ENCODE data around the gene ABLIM3.

The ABLIM3 gene

DNA sequence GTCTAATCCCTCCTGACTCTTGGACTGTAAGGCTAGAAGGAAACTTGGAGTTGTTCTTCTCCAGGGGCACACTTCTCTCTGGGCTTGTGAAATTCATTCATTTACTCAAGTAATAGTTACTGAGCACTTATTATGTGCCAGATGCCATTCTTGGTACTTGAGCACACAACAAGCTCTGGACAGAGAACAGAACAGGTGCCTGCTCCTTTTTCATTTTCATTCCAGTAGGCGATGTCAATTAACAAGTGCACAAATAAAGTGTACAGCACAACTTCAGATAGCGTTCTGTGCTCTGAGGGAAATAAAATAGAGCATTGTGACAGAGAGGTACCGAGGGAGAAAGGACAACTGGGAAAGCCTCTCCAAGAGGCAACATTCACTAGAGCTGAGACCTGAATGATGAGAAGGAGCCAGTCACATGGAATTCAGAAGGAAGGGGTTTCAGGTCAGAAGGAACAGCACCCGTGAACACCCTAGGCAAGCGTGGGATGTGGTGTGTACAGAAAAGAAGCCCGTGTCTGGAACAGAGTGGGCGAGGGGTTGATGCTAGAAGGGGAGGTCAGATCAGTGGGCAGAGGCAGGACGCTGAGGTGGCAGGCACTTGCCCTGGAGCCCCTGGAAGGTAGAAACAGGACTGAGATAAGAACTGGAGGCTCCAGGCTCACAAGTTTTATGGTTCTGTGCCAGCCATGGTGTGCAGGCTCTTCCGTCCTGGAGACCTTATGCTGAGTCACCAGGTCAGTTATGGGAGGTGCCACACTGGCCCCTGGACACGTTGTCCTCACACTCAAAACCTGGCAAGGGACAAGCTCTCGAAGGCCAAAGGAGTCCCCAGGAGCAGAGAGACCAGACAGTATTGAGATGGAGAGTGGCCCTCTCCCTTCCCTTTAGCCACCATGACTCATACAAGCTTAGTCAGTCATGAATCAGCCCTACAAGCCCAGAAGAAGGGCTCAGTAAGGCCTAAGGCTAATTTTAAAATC, 7.2 kb upstream of the ABLIM3 start:
- DNase-seq = peak in 1 of 2 experiments; percentile 56

DNA sequence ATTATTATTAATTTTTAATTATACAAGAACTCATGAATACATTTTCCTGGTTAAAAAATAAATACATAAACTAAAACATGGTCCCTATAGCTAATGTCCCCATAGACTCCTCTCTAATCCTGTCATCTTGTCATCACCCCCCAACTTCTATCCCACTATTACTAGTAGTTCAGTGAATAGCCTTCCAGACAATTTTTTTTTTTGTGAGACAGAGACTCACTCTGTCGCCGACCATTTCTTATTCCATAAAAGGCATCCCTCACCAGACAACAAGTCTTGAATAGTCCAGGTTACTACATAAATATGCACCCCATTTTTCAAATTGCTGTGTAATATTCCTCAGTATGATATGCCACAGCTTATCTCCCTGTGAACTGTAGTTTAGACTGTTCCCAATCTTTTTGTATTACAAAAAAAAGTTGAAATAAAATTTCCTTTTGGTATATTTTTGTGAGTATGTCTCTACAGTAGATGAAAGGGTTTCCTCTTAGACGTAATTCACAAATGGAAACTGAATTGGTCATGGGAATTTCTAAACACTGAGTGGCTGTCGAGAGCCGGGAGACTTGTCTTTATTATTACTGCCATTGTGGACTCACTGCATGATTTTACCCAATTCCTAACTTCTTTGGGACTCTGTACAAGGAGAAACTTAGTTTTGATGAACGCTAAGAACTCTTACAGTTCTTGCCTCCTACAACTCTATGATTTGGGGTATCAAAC, 6.4 kb upstream of the ABLIM3 start:
- DNase-seq = no peak

DNA sequence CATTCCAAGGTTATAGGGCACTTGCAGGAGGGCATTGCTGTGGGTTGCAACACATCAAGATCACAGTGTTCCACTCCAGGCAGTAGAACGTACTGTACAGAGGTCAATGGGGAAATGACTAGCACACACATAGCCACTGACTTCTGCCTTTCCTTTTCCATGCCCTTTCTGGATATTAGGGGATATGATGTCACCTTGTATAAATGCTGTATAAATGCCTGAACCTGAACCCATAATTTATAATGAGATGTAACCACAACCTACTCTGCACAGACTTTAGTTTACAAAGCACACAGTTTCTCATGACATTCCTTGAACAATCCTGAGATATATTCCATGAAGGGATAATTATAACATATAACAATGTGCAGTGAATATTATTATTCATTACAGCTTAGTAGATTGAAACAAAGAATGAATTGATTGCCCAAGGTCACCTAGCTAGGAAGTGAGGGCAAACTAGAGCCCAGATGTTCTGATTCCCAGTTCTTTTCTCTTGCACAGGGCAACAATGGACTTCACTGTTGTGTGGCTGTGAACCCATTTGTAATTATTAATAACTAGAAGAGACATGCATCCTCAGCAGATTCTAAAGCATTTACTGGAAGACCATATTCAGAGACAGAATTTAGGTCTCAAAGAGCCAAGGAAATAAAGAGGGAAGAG, 5.6 kb upstream of the ABLIM3 start:
- no peak for DNase-seq

DNA sequence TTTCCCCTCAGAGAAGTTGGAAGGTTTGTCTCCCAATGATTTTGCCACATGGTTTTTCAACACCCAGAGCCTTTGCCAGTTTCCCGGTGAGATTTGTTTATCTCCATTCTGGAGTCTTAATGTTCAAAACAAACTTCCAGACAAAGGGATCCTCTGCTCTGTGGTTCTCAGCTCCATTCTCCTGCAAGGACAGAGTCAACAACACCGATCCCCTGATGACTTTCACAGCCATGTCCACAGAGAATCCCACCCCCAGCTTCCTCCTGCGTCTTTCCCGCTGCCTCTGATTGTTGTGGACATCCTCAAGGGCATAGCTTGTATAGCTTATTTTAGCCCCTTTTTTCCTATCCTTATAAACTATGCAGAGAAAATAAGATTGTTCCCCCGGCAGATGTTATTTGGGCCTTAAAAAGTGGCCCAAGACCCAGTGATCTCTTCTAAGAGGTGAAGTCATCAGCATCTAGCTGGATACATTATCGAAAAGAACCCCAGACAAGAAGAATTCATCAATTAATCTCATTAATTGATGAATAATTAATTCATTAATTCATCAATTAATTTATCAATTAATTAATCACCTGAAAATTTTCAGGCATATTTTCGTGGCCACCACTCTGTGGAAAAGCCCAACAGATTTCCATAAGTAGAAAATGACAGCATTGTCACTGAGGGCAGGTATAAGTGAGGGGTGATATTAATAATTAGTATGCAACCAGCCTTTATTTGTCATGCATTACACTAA, 2.9 kb upstream of the ABLIM3 start:
- no peak for DNase-seq

DNA sequence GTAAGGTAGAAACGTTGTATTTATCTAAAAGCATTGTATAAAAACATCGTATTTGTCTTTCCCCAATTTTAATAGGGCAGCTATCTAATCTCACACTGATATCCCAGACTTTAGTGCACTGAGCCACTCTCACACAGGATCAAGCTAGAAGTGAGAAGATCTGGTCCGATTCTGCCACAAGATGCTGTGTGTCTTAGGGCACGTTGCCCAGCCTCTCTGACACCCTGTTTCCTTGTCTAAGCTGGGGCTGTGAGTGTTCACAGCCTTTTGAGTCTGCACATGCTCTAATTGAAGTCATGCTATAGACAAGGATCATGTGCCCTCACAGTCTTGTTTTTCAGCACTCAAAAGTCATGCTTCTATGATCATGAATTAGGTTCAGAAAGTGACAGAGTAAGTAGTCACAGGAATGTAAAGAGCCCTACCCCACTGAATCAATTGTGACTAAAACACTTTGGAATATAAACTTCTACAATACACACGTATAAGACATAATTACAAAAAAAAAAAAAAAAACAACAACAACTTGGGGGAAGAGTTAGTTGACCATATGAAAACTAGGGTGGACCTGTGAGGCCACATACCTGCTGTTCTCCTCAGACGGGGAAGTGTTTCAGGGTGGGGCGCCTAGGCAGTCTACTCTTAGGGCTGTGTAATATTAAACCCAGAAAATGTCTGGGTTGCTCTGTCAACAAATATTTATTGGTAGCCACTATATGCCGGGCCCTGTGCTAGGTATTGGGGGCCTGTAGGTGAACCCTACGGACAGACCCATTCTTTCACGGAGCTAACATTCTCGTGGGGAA, 893 bp upstream of the ABLIM3 start:
- DNase-seq = no peak

DNA sequence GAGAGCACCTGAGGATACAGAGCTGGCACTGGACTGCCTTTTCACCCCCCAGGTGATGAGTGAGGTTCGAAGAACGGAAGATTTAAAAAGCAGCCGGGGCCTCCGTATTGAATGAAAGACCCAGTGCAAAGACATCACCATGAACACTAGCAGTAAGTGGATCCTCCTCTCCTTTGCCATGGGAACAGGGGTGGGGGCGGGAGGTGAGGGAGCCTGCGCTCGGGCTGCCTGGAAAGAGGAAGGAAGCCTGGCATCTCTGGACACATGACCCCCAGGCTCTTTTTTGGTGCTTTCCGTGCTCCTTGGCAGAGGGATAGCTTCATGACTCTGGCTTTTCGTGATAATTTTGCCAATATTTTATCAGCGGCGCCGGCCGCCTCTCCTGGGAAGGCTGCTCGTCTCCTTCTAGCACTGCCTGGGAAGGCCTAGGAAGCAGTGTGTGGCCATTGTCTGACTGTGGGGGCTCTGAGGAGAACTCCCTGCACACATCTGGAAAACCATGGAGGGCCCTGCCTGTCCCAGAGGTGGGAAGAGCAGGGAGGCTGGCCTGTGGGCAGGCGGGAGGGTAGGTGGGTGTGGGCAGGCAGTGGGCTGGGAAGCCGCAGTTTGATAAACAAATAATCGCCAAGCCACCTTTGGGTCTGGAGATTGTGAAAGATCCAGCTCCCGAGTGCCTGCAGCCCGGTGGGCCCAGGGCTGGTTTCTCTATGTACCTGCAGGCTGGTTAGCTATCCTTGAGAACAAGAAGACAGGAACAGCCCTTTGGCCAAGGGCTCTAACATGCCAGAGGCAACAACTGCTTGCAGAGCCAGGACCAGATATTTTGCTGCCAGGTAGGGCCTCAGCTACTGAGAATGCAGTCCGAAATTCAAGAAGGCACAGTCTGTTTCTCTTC, 911 bp downstream of the ABLIM3 start:
- DNase-seq = peak in 1 of 2 experiments; percentile 43

DNA sequence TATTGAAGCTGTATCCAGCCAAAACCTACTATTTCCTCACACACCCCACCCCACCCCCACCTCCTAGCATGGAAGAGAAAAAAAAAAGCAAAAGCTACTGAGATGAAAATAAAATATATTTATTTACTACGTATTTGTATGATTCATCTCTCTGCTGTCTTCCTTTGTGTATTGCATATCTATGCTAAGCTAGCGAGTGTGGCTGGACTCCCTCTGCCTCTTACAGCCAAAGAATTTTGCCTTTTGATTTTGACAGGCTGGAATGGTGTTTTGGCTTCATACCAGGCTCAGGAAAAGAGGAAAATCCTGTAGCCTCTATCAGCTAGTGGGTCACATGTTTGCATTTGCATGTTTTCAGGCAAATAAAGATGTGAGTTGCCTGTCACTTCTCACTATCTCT, 2.2 kb downstream of the ABLIM3 start:
- no peak for DNase-seq

DNA sequence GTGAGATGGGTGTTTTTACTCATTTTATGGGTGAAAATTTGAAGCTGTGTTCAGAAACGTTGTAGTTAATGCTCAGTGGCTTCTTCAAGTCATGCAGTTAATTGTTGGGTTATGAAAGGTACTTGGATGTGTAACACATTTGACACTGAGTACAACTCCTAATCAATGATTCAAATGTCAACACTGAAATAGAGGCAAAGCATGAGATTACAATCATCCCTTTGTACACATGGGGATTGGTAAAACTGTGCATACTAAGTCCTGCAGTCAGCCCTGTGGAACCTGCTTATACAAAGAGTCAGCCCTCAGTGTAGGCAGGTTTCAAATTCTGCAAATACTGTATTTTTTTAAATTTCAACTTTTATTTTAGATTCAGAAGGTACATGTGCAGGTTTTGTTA, 3.3 kb downstream of the ABLIM3 start:
- DNase-seq = no peak

DNA sequence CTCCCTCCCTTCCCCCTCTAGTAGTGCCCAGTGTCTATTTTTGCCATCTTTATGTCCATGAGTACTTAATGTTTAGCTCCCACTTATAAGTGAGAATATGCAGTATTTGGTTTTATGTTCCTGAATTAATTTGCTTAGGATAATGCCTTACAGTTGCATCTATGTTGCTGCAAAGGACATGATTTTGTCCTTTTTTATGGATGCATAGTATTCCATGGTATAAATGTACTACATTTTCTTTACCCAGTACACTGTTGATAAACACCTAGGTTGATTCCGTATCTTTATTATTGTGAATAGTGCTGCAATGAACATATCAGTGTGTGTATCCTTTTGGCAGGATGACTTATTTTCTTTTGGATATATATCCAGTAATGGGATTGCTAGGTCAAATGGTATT, 3.8 kb downstream of the ABLIM3 start:
- DNase-seq = no peak

DNA sequence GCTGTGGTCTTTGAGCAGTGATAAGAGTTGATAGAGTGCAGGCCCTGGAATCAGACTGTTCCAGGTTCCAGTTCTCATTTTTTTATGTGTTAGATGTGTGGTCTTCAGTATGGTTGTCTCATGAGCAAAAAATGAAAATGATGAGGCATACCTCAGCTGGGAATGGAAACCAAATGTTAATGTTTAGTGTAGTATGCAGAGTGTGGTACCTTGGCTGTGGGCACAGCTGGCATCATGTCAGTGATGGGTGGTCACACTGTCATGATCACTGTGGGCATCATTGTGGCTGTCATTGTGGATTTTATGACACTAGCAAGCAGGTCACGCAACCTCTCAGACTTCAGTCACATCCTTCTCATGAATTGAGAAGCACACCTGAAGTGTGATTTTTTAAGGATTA, 6.4 kb downstream of the ABLIM3 start:
- no peak for DNase-seq

DNA sequence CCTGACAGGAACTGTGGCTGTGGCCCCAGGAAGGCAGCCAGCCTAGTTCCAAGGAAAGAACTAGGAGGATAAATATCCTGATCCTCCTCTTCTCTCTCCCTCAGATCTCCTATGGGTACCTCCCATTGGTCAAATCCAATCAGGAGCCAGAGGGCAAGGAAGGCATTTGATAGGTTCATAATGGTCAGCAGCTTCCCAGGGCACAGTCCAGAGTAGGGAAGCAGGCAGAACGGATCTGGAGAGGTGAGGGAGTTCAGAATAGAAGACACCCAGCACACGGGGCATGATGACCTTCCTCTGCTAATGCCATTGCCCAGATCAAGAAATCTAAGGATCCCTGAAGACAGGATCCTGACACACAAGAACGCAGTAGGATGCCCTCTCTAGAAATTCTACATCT, 8.6 kb downstream of the ABLIM3 start:
- DNase-seq = no peak

DNA sequence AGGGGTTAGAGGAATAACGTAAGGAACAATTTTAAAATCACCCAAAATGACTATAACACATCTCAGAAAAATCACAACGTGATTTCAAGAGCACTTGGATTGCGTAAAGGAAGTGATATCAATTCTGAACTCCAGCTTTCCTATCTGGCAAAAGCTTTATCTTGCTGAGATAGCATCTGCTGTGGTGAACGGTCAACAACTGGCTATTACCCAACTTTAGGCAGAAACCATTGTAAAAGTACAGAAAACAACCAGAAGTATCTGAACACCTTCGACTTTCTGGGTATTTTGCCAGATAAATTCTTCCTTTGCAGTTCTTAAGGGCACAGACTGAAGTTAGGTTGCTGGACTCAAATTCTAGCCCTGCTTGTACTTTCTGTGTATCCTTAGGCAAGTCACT, 9.2 kb downstream of the ABLIM3 start:
- no peak for DNase-seq

DNA sequence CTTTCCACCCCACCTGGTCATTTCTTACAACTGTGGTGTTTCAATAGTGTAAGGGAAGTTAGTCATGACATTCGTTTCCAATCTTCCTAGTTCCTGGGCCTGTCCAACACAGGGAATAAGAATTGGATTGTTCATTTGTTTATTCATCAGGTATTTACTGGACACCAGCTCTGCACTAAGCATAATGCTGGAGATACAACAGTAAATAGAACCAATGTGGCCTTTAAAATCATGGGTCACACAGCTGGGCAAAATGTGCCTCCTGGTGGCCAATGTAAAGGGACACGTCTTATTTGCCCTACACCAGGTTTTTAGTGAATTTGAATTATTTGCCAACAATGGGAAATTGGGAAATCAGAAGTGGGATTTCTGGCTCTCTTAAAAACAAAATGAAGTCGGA, 10.4 kb downstream of the ABLIM3 start:
- no peak for DNase-seq

DNA sequence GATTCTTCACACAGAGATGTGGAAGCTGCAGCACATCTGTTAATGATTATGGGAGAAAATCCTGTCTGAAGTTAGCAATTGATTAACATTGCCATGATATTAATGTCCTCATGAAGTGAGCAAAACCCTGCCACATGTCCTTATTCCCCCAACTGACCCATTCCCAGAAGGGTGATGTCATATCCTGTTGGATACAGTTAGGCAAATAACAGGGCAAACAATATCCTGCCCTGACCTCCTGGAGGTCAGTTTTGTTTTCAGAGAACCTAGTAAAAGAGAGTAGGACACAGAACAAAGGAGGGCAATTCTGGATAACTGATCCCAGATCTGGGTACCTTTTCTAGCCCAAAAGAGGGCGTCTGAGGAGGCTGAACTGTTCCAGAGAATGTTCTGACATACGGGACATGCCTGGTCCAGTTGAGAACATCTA, 11.0 kb downstream of the ABLIM3 start:
- DNase-seq = no peak

DNA sequence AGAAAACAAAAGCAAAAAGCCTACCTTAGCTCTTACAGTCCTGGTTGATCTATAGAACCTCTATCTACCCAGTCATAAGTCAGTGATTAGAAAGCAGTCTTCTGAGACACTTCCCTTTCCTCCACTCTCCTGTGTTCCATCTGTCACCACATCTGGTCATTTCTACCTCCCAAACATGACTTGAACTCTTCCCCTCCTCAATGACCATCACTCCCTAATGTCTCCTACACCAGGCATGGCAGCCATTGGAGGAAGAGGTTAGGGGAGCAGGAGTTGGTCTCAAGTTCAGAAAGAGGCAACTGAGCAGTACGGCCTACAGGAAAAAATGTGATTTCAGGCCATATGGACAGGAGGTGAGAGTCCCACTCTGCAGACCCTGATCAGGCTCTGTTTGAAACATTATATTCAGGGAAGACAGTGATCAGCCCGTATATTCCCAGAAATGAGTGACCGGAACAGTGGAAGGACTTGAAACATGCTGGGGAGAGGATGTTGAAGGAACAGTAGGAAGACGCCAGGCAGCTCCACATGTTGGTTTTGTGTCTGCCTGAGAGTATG, 12.0 kb downstream of the ABLIM3 start:
- peak; percentile 62 to 68 for DNase-seq

DNA sequence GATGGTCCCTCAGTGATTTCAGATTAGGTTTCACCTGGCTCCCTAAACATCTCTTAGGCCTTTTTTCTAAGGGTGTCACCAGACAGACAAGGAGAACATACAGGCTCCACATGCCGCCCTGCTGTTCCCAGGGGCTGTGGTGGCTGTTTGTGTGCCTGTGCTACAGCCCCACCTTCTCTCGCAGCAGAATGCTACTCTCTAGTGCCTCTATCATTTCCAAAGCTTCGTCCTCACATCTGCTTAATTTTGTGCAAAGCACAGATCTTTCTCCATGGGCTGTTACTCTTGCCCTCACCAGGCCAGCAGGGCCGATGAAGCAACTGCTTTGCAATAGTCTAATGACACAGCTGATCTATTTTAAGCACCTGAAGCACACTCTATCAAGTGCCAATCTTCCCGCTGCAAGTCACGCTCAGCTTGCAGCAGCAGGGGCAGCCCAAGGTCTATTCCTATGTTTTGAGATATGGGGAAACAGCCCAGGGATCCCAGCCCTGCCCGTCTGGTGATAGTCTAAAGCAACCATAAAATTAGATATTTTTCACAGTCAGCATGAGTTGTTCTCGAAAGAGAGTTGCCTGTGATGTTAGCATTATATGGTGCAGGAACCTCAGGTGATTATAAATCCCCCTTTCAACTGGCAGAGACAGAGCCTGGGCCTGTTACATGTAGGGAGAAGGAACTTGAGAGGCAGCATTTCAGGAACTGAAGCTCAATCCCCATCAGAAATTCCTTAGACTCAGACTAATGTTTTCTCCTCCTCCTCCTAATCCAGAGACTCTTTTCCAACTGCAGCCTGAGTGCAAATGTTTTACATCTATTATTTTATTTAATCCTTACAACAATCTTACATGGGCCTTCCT, 12.7 kb downstream of the ABLIM3 start:
- peak; percentile 90 to 94 for DNase-seq

DNA sequence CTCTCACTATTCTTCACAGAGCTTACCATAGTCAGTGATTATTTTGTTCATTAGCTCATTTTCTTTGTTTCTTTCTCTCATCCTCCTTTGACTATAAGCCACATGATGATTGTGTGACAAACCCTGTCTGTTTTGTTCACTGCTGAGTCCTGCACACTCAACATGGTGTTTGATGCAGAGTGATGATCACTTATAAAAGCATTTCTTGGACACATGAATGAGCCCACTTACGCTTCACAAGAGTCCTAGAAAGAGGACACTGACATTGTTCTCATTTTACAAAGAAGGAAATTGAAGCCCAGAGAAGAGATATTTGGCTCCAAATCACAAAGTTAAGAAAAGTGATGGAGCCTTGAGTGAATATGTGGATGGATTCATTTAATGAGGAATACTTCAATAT, 13.4 kb downstream of the ABLIM3 start:
- no peak for DNase-seq

DNA sequence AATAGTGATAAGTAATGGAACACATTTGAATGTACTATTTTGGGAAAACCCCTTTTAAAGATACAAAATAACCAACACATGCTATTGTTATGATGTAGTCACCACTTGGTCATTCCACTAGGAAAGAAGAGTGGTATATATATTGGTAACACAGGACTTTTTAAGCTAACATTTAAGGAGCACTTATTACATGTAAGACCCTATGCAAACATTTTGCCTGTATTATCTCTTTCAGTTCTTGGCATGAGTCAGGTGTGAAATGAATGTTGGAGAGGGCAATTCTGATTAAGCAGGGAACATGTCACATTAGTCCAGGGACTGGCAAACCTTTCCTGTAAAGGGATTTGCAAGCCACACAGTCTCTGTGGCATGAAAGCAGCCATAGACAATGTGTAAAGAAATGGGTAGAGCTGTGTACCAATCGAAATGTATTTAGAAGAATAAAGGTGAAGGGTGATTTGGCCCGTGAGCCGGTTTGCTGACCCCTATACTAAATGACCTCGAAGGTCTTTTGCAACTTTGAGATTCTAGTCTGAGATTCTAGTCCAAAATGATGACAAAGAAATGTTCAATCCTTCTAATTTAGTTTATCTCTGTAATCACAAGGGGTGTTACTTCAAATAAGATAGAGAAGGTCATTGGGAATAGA, 15.3 kb downstream of the ABLIM3 start:
- DNase-seq = no peak

DNA sequence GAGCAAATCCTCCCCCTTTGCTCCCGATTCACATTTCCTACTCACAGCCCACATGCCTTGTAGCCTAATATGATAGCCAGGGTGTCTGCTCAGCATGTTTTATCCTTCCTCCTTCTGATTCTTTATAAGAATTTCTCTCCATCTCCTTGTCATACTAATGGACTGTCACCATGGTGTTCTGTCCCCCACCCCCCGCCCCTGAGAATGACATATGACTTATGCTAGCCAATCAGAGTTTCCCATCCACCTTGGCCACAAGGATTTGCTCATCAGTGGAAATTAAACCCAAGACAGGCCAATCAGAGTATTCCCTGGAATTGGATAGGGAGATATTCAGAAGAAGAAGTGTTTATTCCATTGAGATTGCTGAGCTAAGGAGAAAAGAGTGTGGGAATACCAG, 16.0 kb downstream of the ABLIM3 start:
- peak; percentile 71 to 77 for DNase-seq

Data from NCI-H524 (cell line).